Endodermal cell (in vitro differentiated cells): Measurements from ENCODE around the gene NDUFA6. TPM values are rescaled to one million over a fixed set of nuclear protein-coding genes. Genes with fewer than 3 reads are reported as not detected.
"Not testable (repeated sequence)": the region's sequence is repeated elsewhere in the genome, so short reads cannot be mapped to it uniquely, and the experiment has no call there.

ENCODE experiments used
- DNase-seq: peaks from one replicate; pipeline ENCODE4 v3.0.0-alpha.2; 2017
- H3K27ac ChIP-seq: 2 replicates; pipeline ENCODE4 v1.5.1; 2013; ENCODE audit warnings: mild to moderate bottlenecking, low read depth, low read length, moderate library complexity
- H3K27me3 ChIP-seq: 2 replicates; pipeline ENCODE4 v1.6.1; 2013; ENCODE audit warnings: mild to moderate bottlenecking, low read length, moderate library complexity; ENCODE audit not compliant: insufficient read depth, control insufficient read depth, poor library complexity, severe bottlenecking
- H3K36me3 ChIP-seq: 2 replicates; pipeline ENCODE4 v1.7.0; 2013; ENCODE audit warnings: mild to moderate bottlenecking, low read length, moderate library complexity; ENCODE audit not compliant: control insufficient read depth, insufficient read depth
- H3K4me1 ChIP-seq: one replicate; pipeline ENCODE4 v1.7.0; 2013; ENCODE audit warnings: low read length; ENCODE audit not compliant: control insufficient read depth, insufficient read depth
- H3K4me3 ChIP-seq: 2 replicates; pipeline ENCODE4 v1.5.1; 2013; ENCODE audit warnings: mild to moderate bottlenecking, low read length, moderate library complexity
- H3K9ac ChIP-seq: 2 replicates; pipeline ENCODE4 v1.6.1; 2013; ENCODE audit warnings: mild to moderate bottlenecking, low read length, moderate library complexity; ENCODE audit not compliant: poor library complexity, severe bottlenecking; ENCODE audit errors: extremely low read depth
- H3K9me3 ChIP-seq: 2 replicates; pipeline ENCODE4 v1.6.1; 2013; ENCODE audit warnings: mild to moderate bottlenecking, low read length, moderate library complexity; ENCODE audit not compliant: control insufficient read depth
- H3K27ac Mint-ChIP-seq: 2 replicates; pipeline ENCODE4 v1.8.0; 2020; ENCODE audit warnings: mixed read lengths
- H3K27me3 Mint-ChIP-seq: 2 replicates; pipeline ENCODE4 v1.8.0; 2021; ENCODE audit warnings: mild to moderate bottlenecking, mixed read lengths; ENCODE audit not compliant: insufficient read depth
- H3K36me3 Mint-ChIP-seq: 2 replicates; pipeline ENCODE4 v1.8.0; 2020; ENCODE audit warnings: low read depth, mixed read lengths
- H3K4me1 Mint-ChIP-seq: 2 replicates; pipeline ENCODE4 v1.8.0; 2020; ENCODE audit warnings: mixed read lengths
- H3K4me3 Mint-ChIP-seq: 2 replicates; pipeline ENCODE4 v1.8.0; 2020; ENCODE audit warnings: mild to moderate bottlenecking, moderate library complexity, mixed read lengths
- H3K9me3 Mint-ChIP-seq: 2 replicates; pipeline ENCODE4 v1.8.0; 2020; ENCODE audit warnings: mild to moderate bottlenecking, mixed read lengths
- CTCF ChIP-seq: fragments of 200-600 bp; sonication (generic); conservative IDR thresholded peaks from 2 replicates; pipeline ENCODE4 v1.5.0; 2021; ENCODE audit warnings: antibody characterized with exemption, mild to moderate bottlenecking
- WGBS, 2 experiments: methylation state at CpG; one replicate each; pipeline versions ENCODE4 v1.1.5 to v1.1.7; 2013; ENCODE audit warnings: missing lambda C conversion rate in 2 of 2, mixed read lengths in 1 of 2; ENCODE audit not compliant: insufficient coverage in 1 of 2, insufficient read length in 1 of 2; 5-methylcytosine and 5-hydroxymethylcytosine counted together
- total RNA-seq, 2 donors: library from RNA; stranded (reverse); fragmentation: NEBNext Ultra II Directional in 1 of 2; extraction: Animal tissue kit (Norgen Biotek cat#: 25700) in 1 of 2; gene quantifications; 2 replicates in 1 of 2; 3 replicates in 1 of 2; pipeline ENCODE4 v1.2.1, GENCODE V29; 2021

The NDUFA6 gene
- total RNA-seq, 2 donors from 2014 or later: 83.4 to 103 TPM

GRCh38 chr22:42116848-42117424 lies 26.4 kb upstream of the NDUFA6 start:
- Histone ChIP-seq H3K9me3 (peaks cover 42% of the 10 kb centered on the region), H3K4me3 (peak overlapping the region; percentile 44), H3K27ac (no peak overlapping the region), H3K27me3 (no peaks in the 10 kb centered on the region), H3K9ac (no peak overlapping the region), H3K4me1 (peaks cover 8% of the 10 kb centered on the region), H3K36me3 (no peaks in the 10 kb centered on the region)
- WGBS, 2 experiments: 83 to 90% methylated on average over 3 of the region's 4 CpGs
- no peak overlapping the region for H3K4me3 Mint-ChIP-seq
- peaks cover 27% of the 10 kb centered on the region for H3K36me3 Mint-ChIP-seq
- H3K27ac Mint-ChIP-seq: no peak overlapping the region
- H3K4me1 Mint-ChIP-seq: peaks cover 15% of the 10 kb centered on the region
- TF ChIP-seq CTCF: peak; percentile 64
- H3K27me3 Mint-ChIP-seq: peaks cover 11% of the 10 kb centered on the region
- DNase-seq: peak; percentile 85
- H3K9me3 Mint-ChIP-seq: peaks cover 36% of the 10 kb centered on the region

GRCh38 chr22:42115420-42115830 lies 24.9 kb upstream of the NDUFA6 start:
- not testable (repeated sequence) for H3K27ac ChIP-seq, H3K27me3 ChIP-seq, DNase-seq, H3K9ac ChIP-seq, H3K27ac Mint-ChIP-seq, H3K4me1 ChIP-seq, H3K36me3 ChIP-seq, H3K4me3 Mint-ChIP-seq
- Histone ChIP-seq H3K9me3 (peaks cover 44% of the 10 kb centered on the region), H3K4me3 (peak overlapping the region; percentile 44)
- WGBS, 2 experiments: 81 to 93% methylated on average over 5 to 6 of the region's 6 CpGs
- Mint-ChIP-seq H3K27me3 (peaks cover 11% of the 10 kb centered on the region), H3K9me3 (peaks cover 36% of the 10 kb centered on the region), H3K36me3 (peaks cover 23% of the 10 kb centered on the region), H3K4me1 (peaks cover 24% of the 10 kb centered on the region)

- H3K36me3 ChIP-seq: no peaks in the 10 kb centered on the region
- H3K27me3 ChIP-seq: no peaks in the 10 kb centered on the region
- 91 to 99% methylated on average over 7 of the region's 7 CpGs for WGBS, 2 experiments
- peak; percentile 90 for DNase-seq
- TF ChIP-seq CTCF: peak; percentile 67
- H3K4me1 ChIP-seq: peaks cover 9% of the 10 kb centered on the region
- Mint-ChIP-seq H3K27ac (no peak overlapping the region), H3K4me1 (peaks cover 26% of the 10 kb centered on the region), H3K9me3 (peaks cover 36% of the 10 kb centered on the region), H3K4me3 (no peak overlapping the region), H3K36me3 (peaks cover 23% of the 10 kb centered on the region), H3K27me3 (peaks cover 13% of the 10 kb centered on the region)
- peak overlapping the region; percentile 25 for H3K4me3 ChIP-seq
- no peak overlapping the region for H3K27ac ChIP-seq
- H3K9me3 ChIP-seq: peaks cover 46% of the 10 kb centered on the region
- H3K9ac ChIP-seq: no peak overlapping the region
These were observed 24.1 kb upstream of the NDUFA6 start for GRCh38 chr22:42114721-42115120.

- Mint-ChIP-seq H3K36me3 (peaks cover 23% of the 10 kb centered on the region), H3K4me1 (peaks cover 24% of the 10 kb centered on the region), H3K9me3 (peaks cover 36% of the 10 kb centered on the region), H3K27ac (peak overlapping the region; percentile 66), H3K27me3 (peaks cover 31% of the 10 kb centered on the region)
- not testable (repeated sequence) for H3K27ac ChIP-seq, H3K4me1 ChIP-seq, H3K27me3 ChIP-seq, H3K36me3 ChIP-seq, H3K4me3 Mint-ChIP-seq, H3K9ac ChIP-seq
- WGBS, 2 experiments: 17% methylated on average over 2 of the region's 4 CpGs; no CpG with 5 or more reads in 1 of the 2 experiments
- Histone ChIP-seq H3K9me3 (peaks cover 46% of the 10 kb centered on the region), H3K4me3 (peak overlapping the region; percentile 64)
- peak; percentile 56 for TF ChIP-seq CTCF
- peak; percentile 66 for DNase-seq
These were observed 22.2 kb upstream of the NDUFA6 start for GRCh38 chr22:42112793-42113192.
